Measurements from ENCODE around the gene GRIN1.

- TF ChIP-seq CTCF (conservative IDR thresholded peaks at IDR 0.05; ENCODE audit: low read depth, low read length) (no peak), EZH2 (IDR thresholded peaks at IDR 0.05; ENCODE audit: borderline replicate concordance, low read depth, low read length, poor library complexity, severe bottlenecking) (no peak)
Observed at GRCh38 chr9:137174722-137175293, 35.9 kb downstream of the GRIN1 start.

Measured in A673 (cell line).